Embryonic facial prominence (tissue), 1 donor: ENCODE measurements around the gene AUTS2.

Experiments
- DNase-seq: peaks from one replicate; pipeline ENCODE4 v3.0.0-alpha.2; 2016; ENCODE audit errors: extremely low spot score

AUTS2 gene

GRCh38 chr7:70132226-70132851, 534.1 kb downstream of the AUTS2 start:
- no peak for DNase-seq

DNA sequence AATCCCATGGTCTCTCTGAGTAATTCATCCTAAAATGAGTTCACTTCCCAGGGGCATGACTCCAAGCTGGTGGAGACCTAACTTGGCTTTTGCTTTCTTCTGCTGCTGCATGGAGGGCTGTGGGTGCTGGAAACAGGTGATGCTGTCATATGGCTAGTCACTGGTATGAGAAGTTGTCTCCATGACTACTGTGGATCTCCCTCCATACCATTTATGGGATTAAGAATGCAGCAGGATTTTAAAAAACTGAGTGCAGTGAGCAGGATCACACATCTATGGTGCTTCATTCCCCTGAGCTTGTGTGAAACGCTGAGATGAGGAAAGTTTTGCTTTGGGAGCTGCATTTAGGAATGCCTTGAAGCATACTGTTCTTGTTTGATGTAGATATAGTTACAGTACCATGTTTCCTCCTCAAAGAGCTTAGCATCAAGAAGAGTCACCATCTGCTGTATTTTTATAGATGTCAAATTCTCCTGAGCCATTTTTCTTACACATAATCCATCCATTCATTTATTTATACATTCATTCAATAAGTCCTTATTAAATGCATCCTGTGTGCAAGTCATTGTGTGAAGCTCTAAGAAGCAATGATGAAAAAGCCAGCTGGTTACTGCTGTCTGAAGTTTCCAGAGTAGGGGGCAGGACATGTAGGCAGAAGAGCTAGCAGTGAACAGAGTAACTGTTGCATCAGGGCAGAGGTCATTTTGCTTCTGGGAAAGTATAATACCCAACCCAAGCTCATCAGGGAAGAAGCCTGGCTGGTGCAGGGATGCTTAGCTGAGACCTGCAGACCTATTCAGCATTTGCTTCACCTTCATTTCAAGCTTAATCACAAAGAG, 534.8 kb downstream of the AUTS2 start:
- DNase-seq, result no peak

DNA sequence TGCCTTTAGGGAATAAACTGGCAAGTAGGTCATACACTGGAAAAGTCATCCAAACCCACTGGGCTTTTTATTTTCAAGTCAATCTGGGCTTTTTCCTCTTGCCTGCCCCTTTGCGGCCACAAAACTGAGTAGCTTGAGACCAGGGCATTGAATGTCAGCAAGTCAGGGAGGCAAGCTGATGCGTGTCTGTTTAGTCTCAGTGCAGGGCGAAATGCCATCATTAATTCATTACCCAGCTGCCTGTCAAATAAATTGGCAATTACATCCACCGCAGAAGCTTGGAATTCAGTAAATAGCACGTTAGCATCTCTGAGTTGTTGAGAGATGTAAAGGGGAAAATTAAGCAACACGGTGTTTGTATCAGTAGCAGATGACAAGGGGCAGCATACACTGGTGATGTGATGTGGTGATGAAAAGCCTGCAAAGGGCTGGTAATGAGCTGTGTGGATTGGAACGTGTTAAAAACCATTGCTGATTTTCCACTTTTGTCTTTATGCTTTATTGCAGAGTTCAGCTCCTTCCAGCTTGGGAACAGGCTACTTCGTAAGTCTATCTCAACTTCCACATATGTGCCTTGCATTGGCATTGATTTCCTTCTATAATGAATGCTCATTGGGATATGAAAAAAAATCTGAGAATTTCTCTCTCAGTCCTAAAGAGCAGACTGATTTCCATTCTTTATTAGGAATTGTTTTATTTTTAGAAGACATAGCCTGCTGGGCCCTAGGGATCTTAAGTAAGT, 535.9 kb downstream of the AUTS2 start:
- no peak for DNase-seq

DNA sequence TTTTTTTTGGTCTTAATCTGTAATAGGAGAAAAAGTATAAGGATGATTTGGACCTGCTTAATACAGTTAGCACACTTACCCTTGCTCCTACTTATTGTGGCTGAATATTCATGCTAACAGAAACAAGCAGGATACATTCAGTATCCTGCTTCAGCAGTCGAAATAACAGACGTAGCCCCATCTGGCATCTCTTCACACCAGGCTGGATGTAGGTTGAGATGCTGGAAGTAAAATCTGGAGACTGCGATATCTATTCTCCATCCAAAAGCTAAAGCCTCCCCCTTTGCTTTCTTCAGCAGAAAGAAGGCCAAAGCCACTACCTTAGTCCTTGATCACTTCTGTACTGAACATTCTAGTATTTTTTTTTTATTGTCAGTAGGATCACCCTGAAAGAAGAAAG, 537.4 kb downstream of the AUTS2 start:
- DNase-seq, result no peak

- no peak for DNase-seq
Measured at GRCh38 chr7:70137126-70137525, 538.9 kb downstream of the AUTS2 start.

DNA sequence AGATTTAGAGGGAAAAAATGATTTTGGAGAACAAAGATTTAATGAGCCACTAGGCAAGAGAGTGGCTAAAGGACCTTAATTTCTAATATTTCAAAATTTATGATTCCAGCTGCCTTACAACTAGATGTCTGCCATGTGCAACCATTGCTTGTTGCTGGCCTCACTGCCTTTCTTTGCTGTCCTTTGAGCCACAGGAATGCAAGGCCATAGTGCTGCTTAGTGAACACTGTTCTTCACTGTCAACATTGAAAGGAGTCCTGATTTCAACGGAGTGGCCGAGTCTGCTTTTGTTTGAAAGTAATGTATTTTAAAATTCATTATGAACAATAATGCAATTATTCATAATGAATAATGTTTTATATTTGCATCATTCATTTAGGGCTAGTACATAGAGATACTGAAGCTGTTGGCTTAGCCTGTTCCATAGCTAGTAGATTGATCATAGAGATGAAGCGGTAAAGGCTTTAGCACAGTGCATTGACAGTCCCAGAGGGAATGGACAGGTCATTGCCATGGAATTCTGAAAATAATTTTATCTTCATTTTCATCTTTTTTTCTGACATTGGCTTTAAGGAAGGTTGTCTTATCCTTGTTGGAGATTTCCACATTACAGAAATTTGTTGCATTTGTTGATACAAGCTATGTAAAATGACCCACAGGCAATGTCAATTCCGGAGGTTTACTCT, 544.1 kb downstream of the AUTS2 start:
- no peak for DNase-seq

- DNase-seq, result peak; percentile 30
Measured at GRCh38 chr7:70143075-70144044, 545.1 kb downstream of the AUTS2 start.

- DNase-seq, result no peak
Measured at GRCh38 chr7:70148997-70149396, 550.7 kb downstream of the AUTS2 start.

- DNase-seq, result no peak
Measured at GRCh38 chr7:70152313-70152712, 554.0 kb downstream of the AUTS2 start.

DNA sequence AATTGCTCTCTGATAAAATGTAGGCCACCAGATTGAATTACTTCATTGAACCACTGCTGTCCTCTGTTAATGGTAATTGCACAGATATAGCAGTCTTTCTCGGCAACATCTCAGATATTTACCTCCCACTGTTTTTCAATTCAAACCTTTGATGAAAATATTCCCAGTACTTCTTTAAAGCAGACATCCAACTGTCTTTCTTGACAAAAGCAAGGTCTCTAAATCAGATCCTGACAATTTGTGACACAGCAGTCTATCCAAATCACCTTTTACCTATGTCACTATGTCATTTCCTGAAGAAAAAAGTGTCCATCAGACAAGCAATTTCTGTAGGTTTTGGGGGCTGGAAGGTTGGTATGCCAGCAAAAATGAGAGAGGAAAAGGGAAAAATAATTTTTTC, 555.7 kb downstream of the AUTS2 start:
- DNase-seq, result no peak

DNA sequence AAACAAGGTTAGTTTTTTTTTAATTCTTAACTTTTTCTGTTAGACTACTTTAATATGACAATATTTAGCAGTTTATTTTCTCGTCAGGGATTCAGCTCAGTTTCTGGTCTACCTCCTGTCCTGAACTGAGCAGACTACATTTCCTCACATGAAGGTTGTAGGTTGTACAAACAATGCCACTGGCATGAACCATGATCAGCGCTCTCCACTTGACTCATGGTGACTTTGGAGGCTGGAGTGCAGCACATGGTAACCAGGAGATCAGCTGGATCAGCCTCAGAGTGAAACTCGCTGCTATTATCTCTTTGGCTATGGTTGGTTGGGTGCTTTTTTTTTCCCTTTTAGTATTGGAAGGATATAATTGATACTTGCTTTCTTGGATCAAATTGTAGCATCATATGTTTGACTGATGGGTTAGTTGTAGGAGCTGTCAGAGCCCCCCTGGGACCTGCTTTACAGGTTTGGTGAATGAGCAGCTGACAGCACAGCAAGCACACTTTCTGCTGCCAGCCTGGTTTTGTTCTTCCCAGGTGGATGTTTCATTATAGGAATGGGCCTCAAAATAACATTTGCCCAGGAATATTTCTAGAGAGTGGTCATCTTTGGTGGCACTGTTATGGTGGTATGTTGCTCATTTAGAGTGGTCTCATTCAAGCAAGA, 556.4 kb downstream of the AUTS2 start:
- DNase-seq, result no peak

DNA sequence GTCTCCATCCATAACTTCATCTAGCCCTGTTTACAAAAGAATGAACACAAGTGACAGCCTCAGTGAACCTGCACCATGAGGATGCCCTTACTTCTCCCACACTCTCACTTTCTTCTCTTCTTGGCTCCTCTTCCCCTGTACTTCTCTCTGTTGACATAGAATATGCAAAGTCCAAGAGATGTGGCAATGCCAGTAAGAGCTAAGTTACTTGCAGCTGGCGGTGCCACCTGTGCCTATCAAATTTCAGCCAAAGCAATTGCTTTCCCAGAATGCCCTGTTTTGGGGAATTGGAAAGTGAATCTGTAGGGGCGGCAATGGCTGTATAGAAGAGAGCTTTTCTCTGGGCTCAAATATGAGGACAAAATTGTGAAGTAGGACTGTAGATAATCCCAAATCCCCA, 557.8 kb downstream of the AUTS2 start:
- no peak for DNase-seq

DNA sequence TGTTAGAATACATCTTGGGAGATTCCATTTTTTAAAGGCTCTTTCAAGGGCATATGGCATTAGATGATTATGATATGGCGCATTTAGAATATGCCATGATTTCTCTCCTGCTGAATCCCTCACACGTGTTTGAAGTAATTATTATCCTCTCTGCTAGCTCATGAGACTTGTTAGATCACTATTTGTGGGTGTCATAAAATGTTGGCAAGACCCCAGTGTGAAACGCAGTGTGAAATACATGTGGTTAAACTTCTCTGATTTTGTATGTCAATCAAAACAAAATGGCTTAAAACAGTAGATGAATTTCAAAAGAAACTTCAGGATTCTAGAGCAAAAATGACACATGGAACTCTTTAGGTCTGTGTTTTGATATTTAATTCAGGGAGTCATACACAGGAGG, 560.8 kb downstream of the AUTS2 start:
- DNase-seq, result no peak

GRCh38 chr7:70165477-70166170, 567.3 kb downstream of the AUTS2 start:
- no peak for DNase-seq

- DNase-seq, result no peak
Measured at GRCh38 chr7:70171369-70171920, 573.2 kb downstream of the AUTS2 start.

- DNase-seq, result no peak
Measured at GRCh38 chr7:70177166-70177565, 578.9 kb downstream of the AUTS2 start.

DNA sequence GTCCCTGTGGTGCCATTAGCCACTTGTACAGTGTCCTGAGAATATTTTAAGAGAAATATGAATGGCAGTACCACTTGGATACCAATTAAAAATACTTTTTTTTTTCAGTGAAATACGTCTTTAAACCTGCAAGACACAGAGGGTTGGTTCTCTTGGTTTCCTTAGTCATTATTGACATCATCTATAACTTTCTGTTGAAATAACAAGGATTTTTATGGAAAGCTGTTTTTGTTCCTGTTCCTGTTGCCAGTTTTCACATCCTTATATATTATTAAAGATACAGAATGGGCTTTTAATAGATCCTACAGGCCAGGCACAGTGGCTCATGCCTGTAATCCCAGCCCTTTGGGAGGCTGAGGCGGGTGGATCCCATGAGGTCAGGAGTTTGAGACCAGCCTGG, 579.9 kb downstream of the AUTS2 start:
- no peak for DNase-seq

DNA sequence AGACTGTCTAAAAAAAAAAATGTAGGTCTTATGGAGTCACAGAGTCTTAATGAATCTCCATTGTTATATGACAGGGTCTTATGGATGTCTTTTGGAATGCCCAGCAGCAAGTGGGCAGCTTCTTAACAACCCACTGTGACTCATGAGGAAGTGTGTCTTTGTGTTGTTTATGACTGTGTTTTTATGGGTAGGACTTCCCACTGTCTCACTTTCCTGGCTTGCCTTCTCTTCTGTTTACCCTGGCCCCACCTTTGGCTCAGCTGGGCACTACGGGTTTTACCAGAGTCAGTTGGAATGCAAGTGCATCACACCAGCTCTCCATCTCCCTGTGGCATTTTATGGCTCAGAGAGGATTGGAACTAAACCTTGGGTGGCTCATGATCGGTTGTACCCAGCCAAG, 580.5 kb downstream of the AUTS2 start:
- no peak for DNase-seq

GRCh38 chr7:70182521-70182920, 584.2 kb downstream of the AUTS2 start:
- DNase-seq, result no peak

DNA sequence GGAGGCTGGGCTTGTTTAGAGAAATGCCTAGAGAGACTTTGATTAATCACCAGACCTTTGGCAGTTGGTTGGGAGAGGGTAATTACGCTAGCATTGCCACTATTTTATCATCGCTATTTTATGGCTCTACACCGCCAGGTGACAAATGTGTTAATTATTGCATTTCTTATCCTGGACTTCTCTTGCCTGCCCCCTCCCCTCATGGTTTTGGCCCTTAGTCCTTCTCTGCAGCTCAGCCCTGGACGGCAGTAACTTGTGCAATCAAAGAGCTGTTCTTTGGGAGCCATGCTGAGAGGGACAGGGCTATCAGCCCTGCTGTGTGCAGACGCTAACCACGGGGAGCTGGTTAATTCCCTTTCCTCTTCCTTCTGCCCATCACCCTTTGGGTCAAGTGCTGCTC, 585.0 kb downstream of the AUTS2 start:
- no peak for DNase-seq
